ENCODE measurements around the gene BCKDHB.
"Not testable (repeated sequence)": the region's sequence is repeated elsewhere in the genome, so short reads cannot be mapped to it uniquely, and the experiment has no call there.

The BCKDHB gene

DNA sequence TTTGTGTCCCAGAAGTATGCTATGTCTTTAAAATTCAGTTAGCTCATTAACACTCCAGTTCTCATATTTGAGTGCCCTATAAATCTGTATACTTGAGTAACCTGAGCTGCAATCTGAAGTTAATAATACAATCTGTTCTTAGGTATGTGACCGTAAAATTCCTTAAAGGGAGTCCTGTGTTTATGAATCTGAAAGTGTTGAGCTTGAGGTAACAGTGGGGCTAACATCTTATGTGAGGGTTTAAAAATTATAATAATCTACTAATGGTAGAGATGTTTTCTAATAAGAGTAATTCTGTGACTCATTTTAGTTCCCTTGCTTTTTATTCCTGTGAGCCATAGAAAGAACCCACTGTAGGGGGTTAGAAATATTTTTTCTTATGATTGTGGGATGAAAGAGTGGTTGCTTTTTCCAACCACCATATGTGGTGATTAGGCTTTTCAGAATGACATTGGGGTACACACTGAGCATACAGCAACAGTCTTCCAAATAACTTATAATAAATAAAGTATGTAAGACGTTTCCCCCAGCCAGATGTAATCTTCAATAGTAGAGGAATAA lies 121.2 kb downstream of the BCKDHB start:
- DNase-seq (ENCODE audit: extremely low spot score), result no peak
- CTCF ChIA-PET, result interaction anchor here (1.2 kb wide), 1 partner anchor 14 kb away, joined by 7 read pairs; no protein-coding TSS in a partner anchor
- POLR2A ChIA-PET, result no interaction called here
- no peak for TF ChIP-seq ARNT (IDR thresholded peaks at IDR 0.05)
- TF ChIP-seq SUZ12 (IDR thresholded peaks at IDR 0.05), result no peak
- TF ChIP-seq FOXK2 (IDR thresholded peaks at IDR 0.05), result no peak
- no peak for TF ChIP-seq TARDBP (IDR thresholded peaks at IDR 0.05)
- TF ChIP-seq ZNF384 (IDR thresholded peaks at IDR 0.05), result no peak
- TF ChIP-seq ELF4 (IDR thresholded peaks at IDR 0.05), result no peak
- no peak for TF ChIP-seq NFRKB (IDR thresholded peaks at IDR 0.05)

DNA sequence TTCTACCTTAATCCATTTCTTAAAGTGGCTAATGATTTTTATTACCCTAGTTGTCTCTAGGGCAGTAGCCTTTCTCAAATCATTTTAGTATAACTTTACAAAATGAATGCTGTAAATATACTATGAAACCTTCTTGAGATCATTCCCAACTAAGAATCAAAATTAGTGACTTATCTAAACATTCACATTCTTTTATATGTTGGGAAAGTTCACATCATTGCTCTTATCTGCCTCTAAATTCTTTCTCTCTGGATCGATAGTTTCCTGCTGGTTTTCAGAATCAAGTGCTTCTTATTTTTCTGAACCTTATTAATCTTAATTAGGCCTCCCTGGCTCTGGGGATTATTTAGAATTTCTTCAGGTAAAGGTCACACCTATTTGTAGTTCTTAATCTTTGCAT lies 126.8 kb downstream of the BCKDHB start:
- POLR2A ChIA-PET, result no interaction called here
- DNase-seq (ENCODE audit: extremely low spot score), result no peak
- TF ChIP-seq BHLHE40 (IDR thresholded peaks at IDR 0.05; ENCODE audit: borderline replicate concordance) (no peak), SUZ12 (IDR thresholded peaks at IDR 0.05) (no peak), ELF4 (IDR thresholded peaks at IDR 0.05) (no peak), TARDBP (IDR thresholded peaks at IDR 0.05) (no peak), FOXK2 (IDR thresholded peaks at IDR 0.05) (no peak), HDGF (IDR thresholded peaks at IDR 0.05; ENCODE audit: borderline replicate concordance) (no peak), L3MBTL2 (conservative IDR thresholded peaks at IDR 0.05) (no peak), FOXA1 (IDR thresholded peaks at IDR 0.05) (no peak), LEF1 (IDR thresholded peaks at IDR 0.05; ENCODE audit: borderline replicate concordance) (no peak), ZNF384 (IDR thresholded peaks at IDR 0.05) (no peak)

DNA sequence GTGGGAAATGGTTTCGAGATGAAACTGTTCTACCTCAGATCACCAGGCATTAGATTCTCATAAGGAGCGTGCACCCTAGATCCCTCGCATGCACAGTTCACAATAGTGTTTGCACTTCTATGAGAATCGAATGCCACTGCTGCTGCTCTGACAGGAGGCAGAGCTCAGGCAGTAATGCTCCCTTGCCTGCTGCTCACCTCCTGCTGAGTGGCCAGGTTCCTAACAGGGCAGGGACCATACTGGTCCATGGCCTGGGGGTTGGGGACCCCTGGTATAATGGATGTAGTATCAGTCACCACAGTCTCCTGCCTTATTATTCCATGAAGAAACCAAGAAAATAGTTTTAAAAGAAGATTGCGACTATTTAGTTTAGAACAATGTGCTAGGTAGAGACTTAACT lies 127.5 kb downstream of the BCKDHB start:
- CTCF ChIA-PET, result no interaction called here
- TF ChIP-seq TARDBP (IDR thresholded peaks at IDR 0.05), result no peak
- no peak for TF ChIP-seq BHLHE40 (IDR thresholded peaks at IDR 0.05; ENCODE audit: borderline replicate concordance)
- TF ChIP-seq HDGF (IDR thresholded peaks at IDR 0.05; ENCODE audit: borderline replicate concordance), result no peak
- TF ChIP-seq SP1 (IDR thresholded peaks at IDR 0.05), result no peak
- TF ChIP-seq LEF1 (IDR thresholded peaks at IDR 0.05; ENCODE audit: borderline replicate concordance), result no peak
- POLR2A ChIA-PET, result no interaction called here
- DNase-seq (ENCODE audit: extremely low spot score), result no peak

More for the DNA sequence above, 126.8 kb downstream of the BCKDHB start:
- CTCF ChIA-PET, result no interaction called here

DNA sequence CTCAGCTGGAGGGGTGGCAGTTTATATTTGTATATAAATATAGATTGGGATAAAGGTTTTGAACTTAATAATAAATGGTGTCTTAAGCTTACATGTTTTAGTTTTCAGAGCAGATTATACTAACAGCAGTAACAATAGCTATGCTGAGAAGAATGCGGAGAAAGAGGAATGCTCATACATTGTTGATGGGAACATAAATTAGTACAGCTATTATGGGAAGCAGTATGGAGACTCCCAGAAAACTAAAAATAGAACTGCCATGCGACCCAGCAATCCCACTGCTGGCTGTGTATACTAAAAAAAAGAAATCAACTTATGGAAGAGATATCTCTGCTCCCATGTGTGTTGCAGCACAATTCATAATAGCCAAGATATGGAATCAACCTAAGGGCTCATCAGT lies 127.9 kb downstream of the BCKDHB start:
- CTCF ChIA-PET, result no interaction called here
- TF ChIP-seq L3MBTL2 (conservative IDR thresholded peaks at IDR 0.05) (no peak), SP1 (IDR thresholded peaks at IDR 0.05) (no peak), FOXK2 (IDR thresholded peaks at IDR 0.05) (no peak), BHLHE40 (IDR thresholded peaks at IDR 0.05; ENCODE audit: borderline replicate concordance) (no peak), CTBP1 (IDR thresholded peaks at IDR 0.05; ENCODE audit: borderline replicate concordance) (no peak), ELF4 (IDR thresholded peaks at IDR 0.05) (no peak), TARDBP (IDR thresholded peaks at IDR 0.05) (no peak), ARNT (IDR thresholded peaks at IDR 0.05) (no peak), FOXM1 (IDR thresholded peaks at IDR 0.05; ENCODE audit: borderline replicate concordance) (no peak), HDGF (IDR thresholded peaks at IDR 0.05; ENCODE audit: borderline replicate concordance) (no peak), ZNF384 (IDR thresholded peaks at IDR 0.05) (no peak), SUZ12 (IDR thresholded peaks at IDR 0.05) (no peak)
- DNase-seq (ENCODE audit: extremely low spot score), result no peak
- POLR2A ChIA-PET, result no interaction called here

DNA sequence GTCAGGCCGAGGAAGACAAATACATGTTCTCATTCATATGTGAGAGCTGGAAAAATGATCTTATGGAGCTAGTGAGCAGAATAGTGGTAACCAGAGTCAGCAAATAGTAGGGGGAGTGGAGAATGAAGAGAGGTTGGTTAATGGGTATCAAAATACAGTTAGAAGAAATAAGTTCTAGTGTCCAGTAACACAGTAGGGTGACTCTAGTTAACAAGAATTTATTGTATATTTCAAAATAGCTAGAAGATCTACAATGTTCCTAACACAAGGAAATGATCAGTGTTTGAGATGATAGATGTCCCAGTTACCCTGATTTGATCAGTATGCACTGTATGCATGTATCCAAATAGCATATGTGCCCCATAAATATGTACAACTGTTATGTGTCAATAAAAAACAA lies 128.4 kb downstream of the BCKDHB start:
- ChIA-PET CTCF (no interaction called here), POLR2A (no interaction called here)
- TF ChIP-seq L3MBTL2 (conservative IDR thresholded peaks at IDR 0.05) (no peak), FOXM1 (IDR thresholded peaks at IDR 0.05; ENCODE audit: borderline replicate concordance) (no peak), NFRKB (IDR thresholded peaks at IDR 0.05) (no peak), LEF1 (IDR thresholded peaks at IDR 0.05; ENCODE audit: borderline replicate concordance) (no peak), HDGF (IDR thresholded peaks at IDR 0.05; ENCODE audit: borderline replicate concordance) (no peak), FOXA1 (IDR thresholded peaks at IDR 0.05) (no peak), SUZ12 (IDR thresholded peaks at IDR 0.05) (no peak), FOXK2 (IDR thresholded peaks at IDR 0.05) (no peak), SP1 (IDR thresholded peaks at IDR 0.05) (no peak), ZNF384 (IDR thresholded peaks at IDR 0.05) (no peak), CTBP1 (IDR thresholded peaks at IDR 0.05; ENCODE audit: borderline replicate concordance) (no peak), ELF4 (IDR thresholded peaks at IDR 0.05) (no peak), ARNT (IDR thresholded peaks at IDR 0.05) (no peak)
- TF ChIP-seq, protein P1, sequence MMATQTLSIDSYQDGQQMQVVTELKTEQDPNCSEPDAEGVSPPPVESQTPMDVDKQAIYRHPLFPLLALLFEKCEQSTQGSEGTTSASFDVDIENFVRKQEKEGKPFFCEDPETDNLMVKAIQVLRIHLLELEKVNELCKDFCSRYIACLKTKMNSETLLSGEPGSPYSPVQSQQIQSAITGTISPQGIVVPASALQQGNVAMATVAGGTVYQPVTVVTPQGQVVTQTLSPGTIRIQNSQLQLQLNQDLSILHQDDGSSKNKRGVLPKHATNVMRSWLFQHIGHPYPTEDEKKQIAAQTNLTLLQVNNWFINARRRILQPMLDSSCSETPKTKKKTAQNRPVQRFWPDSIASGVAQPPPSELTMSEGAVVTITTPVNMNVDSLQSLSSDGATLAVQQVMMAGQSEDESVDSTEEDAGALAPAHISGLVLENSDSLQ (IDR thresholded peaks at IDR 0.05), result no peak
- DNase-seq (ENCODE audit: extremely low spot score), result no peak

DNA sequence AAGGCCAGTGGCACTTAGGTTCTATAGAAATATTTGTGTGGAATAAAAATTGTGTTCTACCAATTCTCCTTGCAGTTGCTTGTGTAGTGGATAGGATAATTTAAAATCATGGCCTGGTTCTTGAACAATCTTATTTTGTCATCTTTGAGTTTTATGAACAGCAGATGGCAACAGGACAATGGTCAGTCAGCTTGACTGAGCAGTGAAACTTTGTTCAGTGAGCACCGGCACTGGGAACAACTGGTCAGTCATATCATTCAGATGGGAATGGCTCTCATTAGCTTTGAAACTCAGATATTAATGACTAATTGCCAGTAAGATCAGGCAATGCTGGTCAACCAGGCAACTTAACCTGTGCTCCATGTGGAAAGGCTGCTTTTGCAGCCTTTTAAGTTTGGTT lies 129.2 kb downstream of the BCKDHB start:
- TF ChIP-seq TARDBP (IDR thresholded peaks at IDR 0.05) (no peak), L3MBTL2 (conservative IDR thresholded peaks at IDR 0.05) (no peak), BHLHE40 (IDR thresholded peaks at IDR 0.05; ENCODE audit: borderline replicate concordance) (no peak), ELF4 (IDR thresholded peaks at IDR 0.05) (no peak), HDGF (IDR thresholded peaks at IDR 0.05; ENCODE audit: borderline replicate concordance) (no peak), ARNT (IDR thresholded peaks at IDR 0.05) (no peak), NFRKB (IDR thresholded peaks at IDR 0.05) (no peak), FOXA1 (IDR thresholded peaks at IDR 0.05) (no peak), CTBP1 (IDR thresholded peaks at IDR 0.05; ENCODE audit: borderline replicate concordance) (no peak), LEF1 (IDR thresholded peaks at IDR 0.05; ENCODE audit: borderline replicate concordance) (no peak), SP1 (IDR thresholded peaks at IDR 0.05) (no peak), SUZ12 (IDR thresholded peaks at IDR 0.05) (no peak), ZNF384 (IDR thresholded peaks at IDR 0.05) (no peak), FOXK2 (IDR thresholded peaks at IDR 0.05) (no peak), FOXM1 (IDR thresholded peaks at IDR 0.05; ENCODE audit: borderline replicate concordance) (no peak)
- TF ChIP-seq, protein P1 (IDR thresholded peaks at IDR 0.05), result no peak
- POLR2A ChIA-PET, result no interaction called here
- CTCF ChIA-PET, result no interaction called here
- DNase-seq (ENCODE audit: extremely low spot score), result no peak

DNA sequence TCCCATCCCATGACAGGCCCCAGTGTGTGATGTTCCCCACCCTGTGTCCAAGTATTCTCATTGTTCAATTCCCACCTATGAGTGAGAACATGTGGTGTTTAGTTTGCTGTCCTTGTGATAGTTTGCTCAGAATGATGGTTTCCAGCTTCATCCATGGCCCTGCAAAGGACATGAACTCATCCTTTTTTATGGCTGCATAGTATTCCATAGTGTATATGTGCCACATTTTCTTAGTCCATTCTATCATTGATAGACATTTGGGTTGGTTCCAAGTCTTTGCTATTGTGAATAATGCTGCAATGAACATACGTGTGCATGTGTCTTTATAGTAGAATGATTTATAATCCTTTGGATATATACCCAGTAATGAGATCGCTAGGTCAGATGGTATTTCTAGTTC lies 132.3 kb downstream of the BCKDHB start:
- DNase-seq (ENCODE audit: extremely low spot score); POLR2A ChIA-PET; CTCF ChIA-PET: not testable (repeated sequence)
